GM19351 (cell line): ENCODE data around the gene RFX7.

Source experiments
- ATAC-seq: cut with Tn5 transposase; IDR thresholded peaks from one replicate; pipeline ENCODE4 v1.9.1; 2021; ENCODE audit warnings: mild to moderate bottlenecking, moderate library complexity; ENCODE audit not compliant: unreplicated experiment

RFX7 gene

GRCh38 chr15:56052395-56053045, 191.2 kb downstream of the RFX7 start:
- peak; percentile 79 for ATAC-seq

DNA sequence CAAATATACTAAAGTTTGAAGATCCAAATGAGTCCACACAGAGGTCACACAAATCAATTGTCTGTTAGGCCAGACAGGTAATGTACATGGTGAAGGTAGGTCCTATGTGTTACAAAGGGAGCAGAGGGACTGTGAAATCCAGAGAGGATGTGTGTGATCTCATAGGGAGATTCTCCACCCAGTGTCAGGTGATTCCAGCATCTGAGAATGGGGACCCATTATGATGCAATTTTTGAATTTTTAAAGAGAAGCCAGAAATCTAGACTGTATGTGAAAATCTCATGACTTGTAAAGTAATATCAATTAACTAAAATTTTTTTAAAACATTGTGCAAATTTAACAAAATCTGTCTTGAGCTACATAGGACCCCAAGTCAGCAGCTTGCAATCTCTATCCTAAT, 192.0 kb downstream of the RFX7 start:
- ATAC-seq, result no peak

DNA sequence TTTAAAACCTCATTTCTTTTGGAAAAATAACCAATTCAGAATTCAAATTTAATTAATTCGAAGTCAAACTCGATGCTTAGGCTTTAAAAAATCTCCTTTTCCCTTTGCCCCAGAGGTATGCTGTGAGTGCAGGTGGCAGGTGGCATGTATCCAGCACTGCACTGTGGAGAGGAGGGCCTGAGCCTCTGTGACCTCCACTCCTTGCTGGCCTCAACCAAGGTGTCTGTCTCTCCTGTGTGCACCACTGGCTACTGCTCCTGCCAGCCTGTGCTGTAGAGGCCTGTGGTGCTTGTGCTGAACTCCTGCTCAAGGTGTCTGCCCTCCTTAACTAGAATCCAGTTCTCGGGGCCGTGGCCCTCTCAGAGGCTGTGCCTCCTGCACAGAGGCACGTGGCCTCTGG, 194.1 kb downstream of the RFX7 start:
- no peak for ATAC-seq

- no peak for ATAC-seq
Observed at GRCh38 chr15:56047354-56047753, 196.3 kb downstream of the RFX7 start.

- no peak for ATAC-seq
Observed at GRCh38 chr15:56045068-56045748, 198.5 kb downstream of the RFX7 start.

- peak; percentile 68 for ATAC-seq
Observed at GRCh38 chr15:56042982-56043980, 200.4 kb downstream of the RFX7 start.

GRCh38 chr15:56042498-56042897, 201.2 kb downstream of the RFX7 start:
- ATAC-seq, result no peak

- no peak for ATAC-seq
Observed at GRCh38 chr15:56042031-56042430, 201.6 kb downstream of the RFX7 start.

DNA sequence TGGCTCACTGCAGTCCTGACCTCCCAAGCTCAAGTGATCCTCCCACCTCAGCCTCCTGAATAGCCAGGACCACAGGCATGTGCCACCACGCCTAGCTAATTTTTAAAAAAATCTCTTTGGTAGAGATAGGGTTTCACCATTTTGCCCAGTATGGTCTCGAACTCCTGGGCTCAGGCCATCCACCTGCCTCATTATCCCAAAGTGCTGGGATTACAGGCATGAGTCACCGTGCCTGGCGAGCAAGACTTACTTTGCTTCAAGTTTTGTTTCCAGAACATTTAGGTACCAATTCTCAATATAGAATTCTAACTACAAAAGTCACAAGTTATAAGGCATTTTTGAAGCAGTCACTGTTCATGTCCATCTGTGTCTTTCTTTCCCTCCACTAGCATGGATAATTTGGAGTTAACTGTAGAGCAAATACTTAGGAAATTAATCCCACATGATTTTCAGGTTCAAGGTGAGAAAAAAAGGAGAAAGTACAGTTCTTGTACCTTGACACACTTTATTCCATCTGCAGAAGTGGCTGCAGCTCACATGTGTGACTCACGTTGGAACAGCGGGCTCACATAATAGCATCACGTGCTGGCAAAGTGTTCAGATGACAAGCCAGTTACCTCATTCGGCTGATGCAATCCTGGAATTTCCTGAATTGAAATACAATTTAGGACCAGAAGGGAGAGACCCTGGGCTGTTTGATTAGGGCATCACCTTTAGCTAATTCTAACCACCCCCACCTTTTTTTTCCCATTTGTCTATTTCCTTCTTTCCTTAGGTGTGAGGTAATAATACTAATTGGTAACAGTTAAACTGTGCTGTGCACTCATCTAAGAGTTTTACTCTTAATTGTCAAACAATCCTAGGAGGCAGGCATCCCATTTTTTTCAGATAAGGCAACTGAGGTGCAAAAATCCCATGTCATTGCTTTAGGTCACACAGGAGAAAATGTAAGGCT, 203.3 kb downstream of the RFX7 start:
- no peak for ATAC-seq

- no peak for ATAC-seq
Observed at GRCh38 chr15:56038707-56039106, 205.0 kb downstream of the RFX7 start.

GRCh38 chr15:56038015-56038414, 205.7 kb downstream of the RFX7 start:
- no peak for ATAC-seq
